SHP77 (cell line): ENCODE measurements around the gene SMAD3.

Experiments
- DNase-seq, 2 experiments: peaks; one replicate each; lab custom pipeline; 2025; lab: John Stamatoyannopoulos, UW

Gene SMAD3

DNA sequence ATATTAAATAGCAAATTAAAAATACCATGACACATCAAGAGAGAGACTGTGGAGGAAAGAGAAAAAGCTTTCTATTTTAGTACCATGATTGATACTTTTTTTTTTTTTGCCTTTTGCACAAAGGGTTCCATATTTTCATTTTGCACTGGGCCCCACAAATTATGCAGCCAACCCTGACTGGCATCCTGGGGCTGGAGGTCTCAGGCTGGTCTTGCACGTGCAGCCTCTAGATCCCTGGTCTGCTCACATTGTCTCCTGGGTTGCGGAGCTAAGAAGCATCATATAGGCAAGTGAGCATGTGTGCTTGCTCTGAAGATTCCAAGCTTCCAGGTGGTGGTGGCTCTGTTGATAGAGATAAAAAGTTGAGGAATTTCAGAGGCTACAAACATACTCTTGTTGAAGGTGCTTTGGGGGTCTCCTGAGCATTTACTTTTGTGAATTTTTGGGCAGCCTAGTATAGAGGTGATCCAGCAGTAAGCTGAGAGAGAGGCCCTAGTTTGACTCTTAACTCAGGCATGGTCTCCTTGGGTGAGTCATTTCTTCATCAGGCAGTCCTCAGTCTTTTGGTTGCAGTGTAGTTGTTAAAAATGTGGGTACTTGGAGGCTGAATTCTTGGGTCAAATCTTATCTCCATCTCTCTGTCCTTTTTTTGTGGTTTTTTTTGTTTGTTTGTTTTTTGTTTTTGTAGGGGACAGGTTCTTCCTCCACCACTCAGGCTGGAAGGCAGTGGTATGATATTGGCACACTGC is 31.3 kb downstream of the SMAD3 start:
- no peak for DNase-seq

GRCh38 chr15:67097424-67097823 is 32.0 kb downstream of the SMAD3 start:
- no peak for DNase-seq

- no peak for DNase-seq
These were observed 32.7 kb downstream of the SMAD3 start for GRCh38 chr15:67097930-67098740.

GRCh38 chr15:67098768-67099282 is 33.4 kb downstream of the SMAD3 start:
- DNase-seq, result no peak

GRCh38 chr15:67100124-67100791 is 34.9 kb downstream of the SMAD3 start:
- no peak for DNase-seq

DNA sequence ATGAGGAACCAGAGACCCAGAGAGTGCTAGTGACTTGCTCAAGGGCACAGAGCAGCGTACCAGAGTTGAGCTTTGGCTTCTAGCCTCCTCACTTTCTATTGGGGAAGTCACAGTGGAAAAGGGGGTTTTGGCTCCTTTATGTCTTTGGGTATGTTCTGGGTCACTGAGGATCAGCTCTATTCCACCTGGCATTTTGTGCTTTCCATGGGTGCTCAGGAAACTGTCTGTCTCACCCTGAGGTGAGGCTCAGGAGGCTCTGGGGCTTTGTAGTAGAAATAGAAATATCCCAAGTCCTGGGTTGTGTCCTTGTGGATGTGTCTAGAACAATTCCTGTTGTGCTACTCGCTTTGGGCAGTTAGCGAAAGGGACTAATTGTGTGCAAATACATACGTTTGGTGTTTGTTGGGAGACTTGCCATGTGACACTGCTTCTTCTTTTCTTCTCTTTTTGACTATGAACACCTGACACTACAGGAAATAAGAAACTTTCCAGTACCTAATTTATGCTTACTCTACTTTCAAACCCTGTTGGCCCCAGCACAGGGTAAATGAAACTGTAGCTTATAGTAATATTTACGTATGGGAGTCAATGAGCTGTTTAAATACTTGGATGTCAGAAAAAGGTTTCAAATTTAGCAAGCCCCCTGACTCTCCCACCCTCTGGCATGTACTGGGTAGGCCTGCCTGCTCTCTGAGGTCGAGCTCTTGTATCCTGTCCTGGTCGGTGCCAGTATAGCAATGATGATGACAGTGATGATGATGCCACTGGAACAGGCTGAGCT is 35.6 kb downstream of the SMAD3 start:
- DNase-seq, result no peak

- DNase-seq, result no peak
These were observed 36.7 kb downstream of the SMAD3 start for GRCh38 chr15:67101911-67102598.

- DNase-seq, result no peak
These were observed 37.2 kb downstream of the SMAD3 start for GRCh38 chr15:67102599-67102929.

DNA sequence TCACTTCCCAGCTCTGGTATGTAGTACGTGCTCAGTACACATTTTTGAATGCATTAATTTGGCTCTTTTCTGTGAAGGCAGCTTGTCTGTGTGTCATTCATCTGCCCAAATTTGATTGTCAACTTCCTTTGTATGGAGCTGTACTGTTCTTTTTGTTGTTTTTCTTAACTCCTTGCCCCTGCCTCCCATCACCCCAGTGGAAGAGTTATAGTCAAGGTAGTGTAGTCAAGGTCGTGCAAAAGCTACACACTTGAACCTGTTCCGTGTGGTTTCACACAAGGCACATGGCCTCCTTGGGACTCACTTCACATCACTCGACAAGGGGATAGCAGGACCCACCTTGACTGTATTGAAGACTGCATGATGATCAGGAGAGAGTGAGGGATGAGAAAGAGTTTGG is 37.6 kb downstream of the SMAD3 start:
- DNase-seq, result no peak

GRCh38 chr15:67103432-67103831 is 38.0 kb downstream of the SMAD3 start:
- DNase-seq, result no peak

GRCh38 chr15:67103869-67104268 is 38.5 kb downstream of the SMAD3 start:
- no peak for DNase-seq

DNA sequence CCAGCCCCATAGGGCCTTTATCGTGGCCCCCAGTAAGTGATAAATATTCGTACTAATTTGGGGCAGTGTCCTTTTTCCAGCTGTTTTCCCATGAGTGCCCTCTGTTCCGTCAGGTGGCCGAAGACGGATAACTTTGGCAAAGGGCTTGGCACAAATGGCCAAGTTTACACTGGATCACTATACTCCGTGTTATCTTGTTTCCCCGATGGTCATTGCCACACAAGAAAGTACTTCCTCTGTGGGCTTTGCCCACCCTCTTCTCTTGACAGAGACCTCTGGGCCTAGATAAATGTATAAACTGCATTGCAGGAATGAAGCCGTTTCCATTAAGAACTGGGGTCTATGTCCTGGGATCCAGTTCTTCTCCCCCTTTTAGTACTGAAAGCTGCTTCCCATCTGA is 39.1 kb downstream of the SMAD3 start:
- DNase-seq, result no peak

GRCh38 chr15:67105065-67105951 is 39.9 kb downstream of the SMAD3 start:
- no peak for DNase-seq

DNA sequence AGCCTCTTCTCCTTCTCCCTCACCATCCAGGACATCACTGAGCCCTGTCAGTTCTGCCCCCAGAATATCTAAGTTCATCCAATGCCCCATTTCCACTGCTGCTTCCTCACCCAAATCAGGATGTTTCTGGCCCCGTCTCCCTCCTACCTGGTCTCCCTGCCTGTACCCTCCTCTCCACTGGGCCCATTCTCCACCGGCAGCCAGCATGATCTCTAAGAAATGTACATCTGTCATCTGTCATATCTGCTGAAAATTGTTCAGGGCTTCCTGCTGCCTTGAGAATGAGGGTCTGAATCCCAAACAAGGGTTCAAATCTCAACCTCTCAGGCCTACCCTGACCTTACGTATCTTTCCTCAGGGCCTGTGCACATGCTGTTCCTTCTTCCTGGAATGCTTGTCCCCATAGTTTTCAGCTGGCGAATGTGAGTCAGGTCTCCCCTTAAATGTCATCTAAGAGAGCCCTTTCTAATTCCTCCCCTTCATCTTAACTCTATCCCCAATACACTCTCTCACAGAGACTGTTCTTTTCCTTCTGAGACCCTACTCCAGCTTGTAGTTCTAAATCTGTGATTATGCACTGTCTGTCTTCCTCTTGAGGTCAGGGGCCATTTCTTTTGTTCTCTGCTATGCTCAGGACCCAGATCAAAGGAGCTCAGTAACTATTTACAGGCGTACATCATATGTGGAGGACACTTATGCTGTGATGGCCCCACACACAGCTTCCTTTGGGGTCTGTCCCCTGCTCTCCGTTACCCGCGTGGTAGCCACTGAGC is 40.8 kb downstream of the SMAD3 start:
- no peak for DNase-seq

GRCh38 chr15:67106764-67107013 is 41.3 kb downstream of the SMAD3 start:
- no peak for DNase-seq

DNA sequence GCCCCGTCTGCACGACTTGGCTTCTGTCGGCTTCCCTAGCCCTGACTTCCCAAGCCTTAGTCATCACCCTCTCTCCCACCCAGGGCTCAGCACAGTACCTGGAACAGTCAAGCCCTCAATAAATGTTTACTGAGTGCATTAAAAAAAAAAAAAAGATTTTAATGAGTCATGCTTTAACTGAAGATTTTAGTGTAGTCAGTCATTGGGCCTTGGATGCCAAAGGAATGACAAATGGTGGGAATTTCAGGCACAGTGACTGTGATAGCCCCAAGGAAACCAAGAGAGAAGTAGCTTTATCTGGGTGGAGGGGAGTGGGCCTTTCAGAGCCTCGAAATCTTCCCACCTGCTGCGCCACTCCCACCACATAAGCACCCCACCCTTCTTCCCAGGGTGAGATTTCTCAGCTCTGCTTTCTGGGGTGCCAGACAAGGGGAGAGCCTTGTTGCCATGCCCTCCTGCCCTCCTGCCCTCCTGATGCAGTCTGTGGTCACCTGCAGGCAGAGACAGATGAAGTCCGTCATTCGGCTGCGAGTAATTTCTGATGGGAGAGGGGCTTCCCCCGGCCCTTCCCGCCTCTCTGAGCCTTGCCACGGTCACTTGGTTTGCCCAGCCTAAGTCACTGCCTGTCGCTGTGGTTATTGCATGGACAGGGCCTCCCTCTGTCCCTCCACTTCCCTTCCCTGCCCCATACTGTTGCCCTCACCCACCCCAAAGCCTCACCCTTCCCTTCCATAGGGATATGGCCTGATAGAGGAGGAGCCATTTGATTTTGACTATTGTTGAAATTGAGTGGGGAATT is 41.8 kb downstream of the SMAD3 start:
- DNase-seq, result no peak

- no peak for DNase-seq
These were observed 42.9 kb downstream of the SMAD3 start for GRCh38 chr15:67108122-67108961.
